ENCODE results near the gene ILF2. TPM values are rescaled to one million over a fixed set of nuclear protein-coding genes. Genes with fewer than 3 reads are reported as not detected.

The ILF2 gene
- total and polyA plus RNA-seq, 2 of the 13 experiments (the other 11 are each of a cell fraction or from before 2014, with no cell fraction given): 292 to 366 TPM

GRCh38 chr1:153679337-153680119 is 8.7 kb upstream of the ILF2 start (continued):
- no peak for TF ChIP-seq MTA3 (CRISPR knock-in tag; IDR thresholded peaks at IDR 0.05)
- TF ChIP-seq ZNF678 (CRISPR knock-in tag; IDR thresholded peaks at IDR 0.05): no peak
- TF ChIP-seq, protein P1, sequence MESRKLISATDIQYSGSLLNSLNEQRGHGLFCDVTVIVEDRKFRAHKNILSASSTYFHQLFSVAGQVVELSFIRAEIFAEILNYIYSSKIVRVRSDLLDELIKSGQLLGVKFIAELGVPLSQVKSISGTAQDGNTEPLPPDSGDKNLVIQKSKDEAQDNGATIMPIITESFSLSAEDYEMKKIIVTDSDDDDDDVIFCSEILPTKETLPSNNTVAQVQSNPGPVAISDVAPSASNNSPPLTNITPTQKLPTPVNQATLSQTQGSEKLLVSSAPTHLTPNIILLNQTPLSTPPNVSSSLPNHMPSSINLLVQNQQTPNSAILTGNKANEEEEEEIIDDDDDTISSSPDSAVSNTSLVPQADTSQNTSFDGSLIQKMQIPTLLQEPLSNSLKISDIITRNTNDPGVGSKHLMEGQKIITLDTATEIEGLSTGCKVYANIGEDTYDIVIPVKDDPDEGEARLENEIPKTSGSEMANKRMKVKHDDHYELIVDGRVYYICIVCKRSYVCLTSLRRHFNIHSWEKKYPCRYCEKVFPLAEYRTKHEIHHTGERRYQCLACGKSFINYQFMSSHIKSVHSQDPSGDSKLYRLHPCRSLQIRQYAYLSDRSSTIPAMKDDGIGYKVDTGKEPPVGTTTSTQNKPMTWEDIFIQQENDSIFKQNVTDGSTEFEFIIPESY (CRISPR knock-in tag; IDR thresholded peaks at IDR 0.05): no peak
- TF ChIP-seq NCOR1 (IDR thresholded peaks at IDR 0.05; ENCODE audit: borderline replicate concordance, low read length): no peak
- no peak for TF ChIP-seq SIX1 (CRISPR knock-in tag; IDR thresholded peaks at IDR 0.05; ENCODE audit: borderline replicate concordance)
- TF ChIP-seq ZNF747 (CRISPR knock-in tag; IDR thresholded peaks at IDR 0.05; ENCODE audit: borderline replicate concordance): no peak
- TF ChIP-seq ESRRA (CRISPR knock-in tag; IDR thresholded peaks at IDR 0.05; ENCODE audit: low read depth): no peak
- no peak for TF ChIP-seq ETV5 (CRISPR knock-in tag; IDR thresholded peaks at IDR 0.05; ENCODE audit: borderline replicate concordance)
- no peak for TF ChIP-seq ZNF766 (CRISPR knock-in tag; IDR thresholded peaks at IDR 0.05; ENCODE audit: borderline replicate concordance)
- TF ChIP-seq GABPA (IDR thresholded peaks at IDR 0.05; ENCODE audit: low read depth, low read length): no peak
- no peak for TF ChIP-seq GABPA (CRISPR knock-in tag; IDR thresholded peaks at IDR 0.05; ENCODE audit: low read depth)
- TF ChIP-seq ADNP (CRISPR knock-in tag; IDR thresholded peaks at IDR 0.05): peak; percentile 57; the same call in 1 of the 2 replicates
- TF ChIP-seq MXI1 (IDR thresholded peaks at IDR 0.05; ENCODE audit: borderline replicate concordance, low read depth, low read length): no peak
- no peak for TF ChIP-seq RNF219 (CRISPR knock-in tag; IDR thresholded peaks at IDR 0.05)
- no peak for TF ChIP-seq ZNF235 (CRISPR knock-in tag; IDR thresholded peaks at IDR 0.05; ENCODE audit: borderline replicate concordance)
- no peak for TF ChIP-seq BRD4 (CRISPR knock-in tag; IDR thresholded peaks at IDR 0.05)
- 0 out of 2 replicates have a peak, but pooled peaks have one; percentile 21 for TF ChIP-seq ZNF691 (CRISPR knock-in tag; IDR thresholded peaks at IDR 0.05; ENCODE audit: borderline replicate concordance, low read depth)
- TF ChIP-seq ZNF607 (CRISPR knock-in tag; IDR thresholded peaks at IDR 0.05; ENCODE audit: borderline replicate concordance): 0 out of 2 replicates have a peak, but pooled peaks have one; percentile 30
- no peak for TF ChIP-seq MZF1 (CRISPR knock-in tag; IDR thresholded peaks at IDR 0.05; ENCODE audit: borderline replicate concordance)
- no peak for TF ChIP-seq ZNF280D (CRISPR knock-in tag; IDR thresholded peaks at IDR 0.05)
- TF ChIP-seq ZSCAN25 (CRISPR knock-in tag; IDR thresholded peaks at IDR 0.05): no peak
- TF ChIP-seq NFKB2 (CRISPR knock-in tag; IDR thresholded peaks at IDR 0.05; ENCODE audit: borderline replicate concordance): peak; percentile 59; the same call in 1 of the 2 replicates
